ENCODE data around the gene ASB6.

DNA sequence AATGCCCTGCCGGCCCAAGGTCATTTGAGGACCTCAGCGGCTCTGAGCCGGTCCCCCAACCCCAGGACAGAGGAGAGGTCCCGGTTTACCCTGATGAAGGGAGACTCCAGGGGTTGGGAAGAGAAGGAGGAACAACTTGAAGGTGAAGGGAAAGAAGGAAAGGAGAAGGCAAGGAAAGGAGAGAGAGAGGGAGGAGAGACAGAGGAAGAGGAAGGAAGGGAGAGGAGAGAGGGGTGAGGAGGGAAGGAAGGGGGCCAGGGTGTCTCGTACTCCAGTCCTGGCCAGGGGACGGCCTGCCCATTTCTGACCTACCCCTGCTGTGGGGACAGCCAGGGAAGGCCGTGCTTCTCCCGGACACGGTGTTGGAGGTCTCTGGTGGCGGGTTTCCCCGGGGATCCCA lies 25.4 kb upstream of the ASB6 start:
- no peak for TF ChIP-seq CTCF (IDR thresholded peaks at IDR 0.05)
- no peak for TF ChIP-seq ZFX (IDR thresholded peaks at IDR 0.05; ENCODE audit: borderline replicate concordance)

Measured in 22Rv1 (cell line).